ENCODE data around the gene STPG1. TPM values are rescaled to one million over a fixed set of nuclear protein-coding genes. Genes with fewer than 3 reads are reported as not detected.

STPG1 gene
- total RNA-seq, 1 donor from 2014 or later, result 13.1 TPM

DNA sequence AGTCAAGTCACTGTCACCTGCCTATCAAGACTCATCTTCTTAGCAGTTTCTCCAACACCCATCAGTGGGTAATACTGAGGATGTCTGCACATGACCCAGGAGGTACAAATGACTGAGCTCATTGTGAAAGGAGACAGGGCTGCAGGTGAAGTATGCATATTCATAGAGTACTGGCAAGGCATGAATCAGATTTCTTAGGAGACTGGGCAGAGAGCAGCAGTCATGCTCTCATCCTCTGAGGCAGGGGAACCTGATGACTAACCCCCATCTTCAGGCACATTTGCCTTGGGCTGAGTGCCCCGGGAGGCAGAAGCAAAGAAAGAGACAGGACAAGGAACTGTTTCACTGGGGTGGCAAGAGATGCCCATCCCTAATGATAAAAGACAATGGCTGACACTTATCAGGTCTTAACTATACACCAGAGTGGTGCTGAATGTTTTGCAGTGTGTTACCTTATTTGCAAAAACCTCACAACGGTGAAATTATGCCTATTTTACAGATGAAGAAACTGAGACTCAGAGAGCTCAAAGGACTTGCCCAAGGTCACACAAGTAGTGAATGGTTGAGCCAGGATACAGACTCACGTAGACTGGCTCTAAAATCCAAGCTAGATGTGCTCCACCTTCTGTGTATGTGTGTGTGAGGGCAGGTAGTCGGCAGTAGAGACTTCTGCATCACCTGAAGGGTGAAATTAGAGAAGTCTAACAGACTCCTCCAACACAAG, 103.7 kb downstream of the STPG1 start:
- Histone ChIP-seq H3K27me3 (ENCODE audit: low read depth) (peaks cover 4% of the 10 kb centered on the region), H3K27ac (no peak overlapping the region), H3K4me3 (no peak overlapping the region), H3K4me1 (no peaks in the 10 kb centered on the region), H3K9me3 (no peaks in the 10 kb centered on the region), H3K36me3 (no peaks in the 10 kb centered on the region)
- intact Hi-C loops (cut with DNase I), result no loop called here
- ATAC-seq (no peak), DNase-seq (no peak)
- TF ChIP-seq, protein P1, sequence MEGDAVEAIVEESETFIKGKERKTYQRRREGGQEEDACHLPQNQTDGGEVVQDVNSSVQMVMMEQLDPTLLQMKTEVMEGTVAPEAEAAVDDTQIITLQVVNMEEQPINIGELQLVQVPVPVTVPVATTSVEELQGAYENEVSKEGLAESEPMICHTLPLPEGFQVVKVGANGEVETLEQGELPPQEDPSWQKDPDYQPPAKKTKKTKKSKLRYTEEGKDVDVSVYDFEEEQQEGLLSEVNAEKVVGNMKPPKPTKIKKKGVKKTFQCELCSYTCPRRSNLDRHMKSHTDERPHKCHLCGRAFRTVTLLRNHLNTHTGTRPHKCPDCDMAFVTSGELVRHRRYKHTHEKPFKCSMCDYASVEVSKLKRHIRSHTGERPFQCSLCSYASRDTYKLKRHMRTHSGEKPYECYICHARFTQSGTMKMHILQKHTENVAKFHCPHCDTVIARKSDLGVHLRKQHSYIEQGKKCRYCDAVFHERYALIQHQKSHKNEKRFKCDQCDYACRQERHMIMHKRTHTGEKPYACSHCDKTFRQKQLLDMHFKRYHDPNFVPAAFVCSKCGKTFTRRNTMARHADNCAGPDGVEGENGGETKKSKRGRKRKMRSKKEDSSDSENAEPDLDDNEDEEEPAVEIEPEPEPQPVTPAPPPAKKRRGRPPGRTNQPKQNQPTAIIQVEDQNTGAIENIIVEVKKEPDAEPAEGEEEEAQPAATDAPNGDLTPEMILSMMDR (IDR thresholded peaks at IDR 0.05), result no peak

DNA sequence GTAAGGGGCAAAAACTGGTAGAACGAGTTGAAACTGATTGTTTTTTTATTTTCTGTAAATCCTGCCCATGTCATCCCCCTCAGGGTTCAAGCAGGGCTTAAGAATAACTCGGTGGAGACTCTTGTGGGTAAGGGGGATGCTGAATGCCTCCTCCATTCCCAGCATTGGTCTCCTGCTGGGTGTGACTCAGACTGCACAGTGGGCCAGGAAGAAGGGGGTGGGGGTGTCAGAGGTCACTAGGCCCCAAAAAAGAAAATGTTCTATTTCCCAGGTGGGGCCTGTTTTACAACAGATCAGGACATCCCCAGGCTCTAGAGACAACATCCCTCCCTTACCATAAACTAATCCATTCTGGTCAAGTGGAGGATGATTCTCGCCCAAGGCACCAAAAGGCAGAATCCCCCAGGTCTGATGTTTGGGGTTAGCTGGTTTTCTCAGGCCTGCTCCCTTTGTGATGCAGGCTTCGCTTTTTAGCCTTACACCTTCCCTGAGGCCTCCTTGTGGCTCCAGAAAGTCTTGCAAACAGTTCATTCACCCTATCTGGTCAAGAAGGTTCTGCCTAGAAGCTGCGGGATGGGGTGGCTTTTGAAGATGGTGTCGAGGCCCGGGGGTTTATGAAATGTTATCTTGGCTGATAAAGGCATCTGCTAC, 105.1 kb downstream of the STPG1 start:
- H3K36me3 ChIP-seq, result no peaks in the 10 kb centered on the region
- no peak for ATAC-seq
- peaks cover 5% of the 10 kb centered on the region for H3K27me3 ChIP-seq (ENCODE audit: low read depth)
- H3K27ac ChIP-seq, result no peak overlapping the region
- DNase-seq, result no peak
- intact Hi-C loops (cut with DNase I), result no loop called here
- TF ChIP-seq, protein P1 (IDR thresholded peaks at IDR 0.05), result no peak
- no peaks in the 10 kb centered on the region for H3K4me1 ChIP-seq
- H3K9me3 ChIP-seq, result no peaks in the 10 kb centered on the region
- H3K4me3 ChIP-seq, result no peak overlapping the region

Other genes starting within 250 kb of the STPG1 start
- gene IFNLR1, start 226.5 kb downstream of the STPG1 start, total RNA-seq, result 11.7 TPM
- 0.80 TPM for gene GRHL3, start 94.4 kb downstream of the STPG1 start, total RNA-seq
- 38.0 TPM for gene NIPAL3, start 2.0 kb upstream of the STPG1 start, total RNA-seq
- gene RCAN3, start 89.1 kb upstream of the STPG1 start, total RNA-seq, result 16.7 TPM
- gene NCMAP, start 142.3 kb upstream of the STPG1 start, total RNA-seq, result 9.2 TPM
- 115 TPM for gene SRRM1, start 229.5 kb upstream of the STPG1 start, total RNA-seq